Measurements from ENCODE around the gene TPX2.

TPX2 gene

GRCh38 chr20:31723069-31723318 is 16.1 kb upstream of the TPX2 start (continued):
- TF ChIP-seq ZNF280D (tag by site-specific recombination; IDR thresholded peaks at IDR 0.05), result 0 out of 2 replicates have a peak, but pooled peaks have one; percentile 25
- peak; percentile 8; the same call in 1 of the 2 replicates for TF ChIP-seq ZNF600 (tag by site-specific recombination; IDR thresholded peaks at IDR 0.05)

- peak overlapping the region; percentile 95 for H3K27ac ChIP-seq (ENCODE audit: extremely low read depth, low read depth, low read length)
- H3K9me3 ChIP-seq (ENCODE audit: control insufficient read depth, insufficient read depth, low read depth, low read length), result no peaks in the 10 kb centered on the region
- H3K4me3 ChIP-seq (ENCODE audit: low read depth, low read length), result peak overlapping the region; percentile 94
- ChIA-PET POLR2A (interaction anchor here (0.6 to 6.5 kb wide), 28 partner anchors 10 to 294 kb away, joined by 3 to 98 read pairs (median 4); partner anchors contain the start of genes ID1 and TPX2), CTCF (interaction anchor here (0.6 to 10.4 kb wide), 53 partner anchors 8 to 470 kb away, joined by 3 to 303 read pairs (median 6); partner anchors contain the start of genes HM13, ID1 and TPX2)
- H3K36me3 ChIP-seq (ENCODE audit: control insufficient read depth in 2 of 2, insufficient read depth in 1 of 2, low read length in 2 of 2), result peaks cover 0 to 34% of the 10 kb centered on the region in 2 experiments; a peak in 1 of 3 replicates
- peaks cover 8% of the 10 kb centered on the region; the same call in 1 of the 2 replicates for H3K4me1 ChIP-seq (ENCODE audit: control insufficient read depth, insufficient read depth, low read length)
- TF ChIP-seq ZBTB48 (tag by site-specific recombination; IDR thresholded peaks at IDR 0.05) (no peak), ZNF777 (tag by site-specific recombination; IDR thresholded peaks at IDR 0.05; ENCODE audit: borderline replicate concordance) (0 out of 2 replicates have a peak, but pooled peaks have one; percentile 47), ZNF654 (tag by site-specific recombination; IDR thresholded peaks at IDR 0.05; ENCODE audit: low read depth) (peak; percentile 98), ZNF221 (tag by site-specific recombination; IDR thresholded peaks at IDR 0.05; ENCODE audit: borderline replicate concordance) (no peak), ZNF169 (tag by site-specific recombination; IDR thresholded peaks at IDR 0.05) (no peak), AEBP2 (tag by site-specific recombination; IDR thresholded peaks at IDR 0.05; ENCODE audit: borderline replicate concordance) (no peak), ZNF518A (tag by site-specific recombination; conservative IDR thresholded peaks at IDR 0.05; ENCODE audit: low read depth) (peak; percentile 56), ZNF501 (tag by site-specific recombination; IDR thresholded peaks at IDR 0.05) (0 out of 2 replicates have a peak, but pooled peaks have one; percentile 2), ZNF148 (tag by site-specific recombination; IDR thresholded peaks at IDR 0.05; ENCODE audit: borderline replicate concordance) (no peak), ZNF645 (tag by site-specific recombination; IDR thresholded peaks at IDR 0.05) (no peak), ZNF10 (tag by site-specific recombination; IDR thresholded peaks at IDR 0.05) (peak; percentile 49; the same call in 1 of the 2 replicates), ZFP69B (tag by site-specific recombination; IDR thresholded peaks at IDR 0.05) (no peak), ZSCAN18 (tag by site-specific recombination; IDR thresholded peaks at IDR 0.05) (no peak), ZNF621 (tag by site-specific recombination; IDR thresholded peaks at IDR 0.05) (no peak), ZEB2 (tag by site-specific recombination; IDR thresholded peaks at IDR 0.05) (peak; percentile 100), BCL11B (tag by site-specific recombination; IDR thresholded peaks at IDR 0.05; ENCODE audit: low read depth) (no peak), PRDM1 (tag by site-specific recombination; IDR thresholded peaks at IDR 0.05) (no peak), ZNF660 (tag by site-specific recombination; IDR thresholded peaks at IDR 0.05) (no peak)
Measured at GRCh38 chr20:31723319-31724078, 15.6 kb upstream of the TPX2 start.
